DMS53 treated with DMSO at 0.1 percent for 48 hours (cell line): ENCODE results near the gene CDK4.

Experiments
- DNase-seq: peaks from one replicate; lab custom pipeline; 2025; ENCODE audit not compliant: unreplicated experiment; lab: John Stamatoyannopoulos, UW

The CDK4 gene

DNA sequence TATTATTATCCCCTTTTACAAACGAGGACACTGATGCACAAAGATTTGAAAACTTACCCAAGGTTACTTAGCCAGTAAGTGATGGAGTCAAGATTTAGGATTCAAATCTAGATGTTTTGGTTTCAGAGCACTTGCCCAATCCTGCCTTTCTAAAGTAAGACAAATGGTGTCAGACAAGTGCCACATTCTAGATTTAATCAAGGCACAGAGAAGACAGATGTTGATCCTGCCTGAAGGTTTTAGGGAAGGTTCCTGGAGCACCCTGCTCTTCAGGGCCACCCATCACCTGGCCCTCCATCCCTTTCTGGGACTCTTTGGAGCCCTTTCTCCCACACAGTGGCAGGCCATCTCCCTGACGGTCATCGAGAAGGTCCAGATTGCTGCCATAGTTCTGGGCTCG, 5.7 kb upstream of the CDK4 start:
- no peak for DNase-seq

DNA sequence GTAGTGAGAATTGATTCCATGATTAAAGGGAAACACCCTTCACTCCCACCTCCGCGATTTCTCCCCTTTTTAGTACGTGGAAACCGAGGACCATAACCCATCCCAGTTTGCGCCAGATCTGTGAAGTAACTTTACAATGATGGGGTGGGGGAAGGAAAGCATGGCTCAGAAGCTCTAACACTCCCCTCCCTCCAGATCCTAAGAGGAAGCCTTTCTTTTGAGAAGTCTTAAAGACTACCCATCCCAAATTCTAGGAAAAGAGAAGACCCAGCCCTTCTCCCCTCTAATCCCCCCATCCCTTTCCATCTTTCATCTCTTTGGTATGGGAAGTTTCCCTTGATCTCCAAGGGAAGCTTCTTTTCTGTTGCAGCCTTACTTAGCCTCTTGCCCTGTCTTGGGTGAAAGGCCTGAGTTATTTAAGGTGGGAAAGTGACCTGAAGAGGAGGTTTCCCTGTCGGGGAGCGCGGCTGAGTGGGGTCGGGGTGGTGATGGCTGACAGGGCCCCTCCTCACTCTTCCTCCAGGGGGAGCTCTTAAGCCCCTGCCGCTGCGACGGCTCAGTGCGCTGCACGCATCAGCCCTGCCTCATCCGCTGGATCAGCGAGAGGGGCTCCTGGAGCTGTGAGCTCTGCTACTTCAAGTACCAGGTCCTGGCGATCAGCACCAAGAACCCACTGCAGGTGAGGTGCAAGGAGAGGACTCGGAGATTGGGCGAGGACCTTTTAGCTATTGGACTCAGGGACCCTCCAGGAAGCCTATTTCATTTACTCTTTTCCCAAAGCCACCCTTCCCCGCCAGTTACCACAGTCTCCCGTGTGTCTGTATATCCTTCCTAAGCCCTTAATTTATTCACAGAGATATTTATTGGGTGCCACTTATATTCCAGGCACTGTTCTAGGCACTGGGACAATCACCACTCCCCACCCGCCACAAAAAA, 4.6 kb upstream of the CDK4 start:
- DNase-seq, result no peak

DNA sequence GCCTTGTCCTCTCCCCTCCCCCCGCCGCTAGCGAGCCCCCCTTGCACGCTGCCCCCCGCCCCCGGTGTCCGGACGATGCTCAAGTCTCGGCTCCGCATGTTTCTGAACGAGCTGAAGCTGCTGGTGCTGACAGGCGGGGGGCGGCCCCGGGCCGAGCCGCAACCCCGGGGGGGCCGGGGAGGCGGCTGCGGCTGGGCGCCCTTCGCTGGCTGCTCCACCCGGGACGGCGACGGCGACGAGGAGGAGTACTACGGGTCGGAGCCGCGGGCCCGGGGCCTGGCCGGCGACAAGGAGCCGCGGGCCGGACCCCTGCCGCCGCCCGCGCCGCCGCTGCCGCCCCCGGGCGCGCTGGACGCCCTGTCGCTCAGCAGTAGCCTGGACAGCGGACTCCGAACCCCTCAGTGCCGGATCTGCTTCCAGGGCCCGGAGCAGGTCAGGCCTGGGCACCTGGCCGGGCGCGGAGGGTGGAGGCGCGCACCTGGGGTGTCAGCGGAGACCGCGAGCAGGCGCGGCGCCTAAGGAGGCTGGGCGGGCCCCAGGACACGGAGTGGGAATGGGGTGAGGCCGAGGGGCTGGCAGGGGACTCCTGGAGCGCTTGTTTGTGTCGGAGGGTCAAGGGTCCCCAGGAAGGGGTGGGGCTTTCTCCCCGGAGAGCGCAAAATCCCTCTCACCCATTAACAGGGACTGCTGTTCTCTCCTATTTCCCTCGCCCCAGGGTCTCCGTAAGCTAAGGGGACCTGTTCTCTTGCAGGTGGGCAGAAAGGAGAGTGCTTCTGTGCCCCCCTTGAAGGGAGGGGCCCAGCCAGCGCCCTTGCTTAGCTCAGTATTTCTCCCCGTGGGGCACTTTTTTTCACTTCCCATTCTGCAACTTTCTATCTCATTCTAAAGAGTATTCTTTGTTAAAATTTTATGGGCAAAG, 3.6 kb upstream of the CDK4 start:
- no peak for DNase-seq

GRCh38 chr12:57755194-57755453, 3.0 kb upstream of the CDK4 start:
- no peak for DNase-seq

GRCh38 chr12:57754411-57755193, 2.5 kb upstream of the CDK4 start, which contains the start of gene MARCHF9:
TSS of gene MARCHF9 (plus strand) at chr12:57755103. CDS start at chr12:57755529, 426 bp downstream.
- peak; percentile 84 for DNase-seq

GRCh38 chr12:57753756-57754337, 1.7 kb upstream of the CDK4 start:
- DNase-seq, result no peak

DNA sequence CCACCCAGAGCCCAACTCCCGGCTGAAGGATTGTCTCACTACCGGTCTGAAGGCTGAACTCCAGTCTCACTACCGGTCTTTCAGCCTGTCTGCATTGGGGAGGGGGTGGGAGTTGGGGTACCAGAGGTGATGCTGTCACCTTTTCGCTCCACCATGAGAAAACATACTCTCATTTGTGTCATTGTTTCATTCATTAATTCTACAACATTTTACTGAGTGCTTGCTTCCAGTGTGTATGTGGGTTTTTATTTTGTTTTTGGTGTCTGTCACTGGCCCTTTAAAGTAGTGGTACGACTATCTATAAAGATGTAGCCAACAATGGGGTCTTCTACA, 524 bp upstream of the CDK4 start:
- DNase-seq, result no peak

GRCh38 chr12:57751432-57751787, 700 bp downstream of the CDK4 start:
- DNase-seq, result no peak

GRCh38 chr12:57750561-57751431, 1.3 kb downstream of the CDK4 start:
- no peak for DNase-seq

DNA sequence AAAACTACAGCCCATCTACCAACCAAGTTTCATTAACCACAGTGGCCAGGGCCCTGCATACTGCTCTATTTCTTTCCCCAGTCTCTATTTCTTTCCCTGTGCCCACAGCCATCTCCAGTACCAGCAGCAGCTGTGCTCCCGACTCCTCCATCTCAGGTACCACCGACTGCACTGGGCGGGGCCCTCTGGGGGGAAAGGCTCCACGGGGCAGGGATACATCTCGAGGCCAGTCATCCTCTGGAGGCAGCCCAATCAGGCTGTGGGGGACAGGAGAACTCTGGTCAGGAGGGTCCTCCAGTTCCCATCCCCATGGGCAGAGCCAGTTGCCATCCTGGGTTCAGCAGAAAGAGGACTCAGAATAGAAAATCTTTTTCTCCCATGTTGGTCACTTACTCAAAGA, 3.0 kb downstream of the CDK4 start:
- no peak for DNase-seq

DNA sequence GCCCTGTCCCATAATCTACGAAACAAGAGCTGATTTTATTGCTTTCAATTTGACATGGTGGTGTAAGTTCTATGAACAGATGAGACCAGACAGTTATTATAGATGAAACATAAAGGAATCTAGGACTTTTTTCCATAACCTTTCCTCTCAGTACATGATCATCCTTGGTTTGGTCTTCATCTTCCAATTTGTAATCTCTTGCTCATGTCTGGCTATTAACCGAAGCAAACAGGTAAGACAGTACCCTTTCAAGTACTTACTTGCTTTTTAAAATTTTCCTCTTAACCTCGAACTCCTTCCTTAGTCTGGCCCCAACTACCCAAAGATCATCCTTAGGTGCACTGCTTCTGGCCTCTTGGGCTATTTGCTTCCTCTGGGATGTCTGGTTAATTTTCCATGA, 6.1 kb downstream of the CDK4 start:
- DNase-seq, result no peak

DNA sequence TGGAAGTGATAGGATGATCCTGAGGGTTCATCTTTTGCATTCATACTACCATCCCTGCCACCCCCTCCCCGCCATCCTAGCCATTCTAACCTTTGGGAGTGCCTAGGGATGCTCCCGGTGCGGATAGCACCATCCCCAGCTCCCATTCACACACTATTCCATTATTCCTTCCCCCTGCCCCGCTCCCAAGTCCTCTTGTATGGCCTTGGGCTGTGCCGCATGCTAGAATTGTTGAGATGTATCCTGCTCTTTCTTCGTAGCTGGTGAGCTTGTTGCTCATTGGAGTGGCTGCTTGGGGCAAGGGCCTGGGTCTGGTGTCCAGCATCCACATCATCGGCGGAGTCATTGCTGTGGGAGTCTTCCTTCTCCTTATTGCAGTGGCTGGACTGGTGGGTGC, 6.6 kb downstream of the CDK4 start:
- no peak for DNase-seq

GRCh38 chr12:57744777-57745484, 7.2 kb downstream of the CDK4 start, which contains the start of gene TSPAN31:
TSS of gene TSPAN31 (plus strand) at chr12:57745039. CDS start at chr12:57745155, 116 bp downstream.
- peak; percentile 99 for DNase-seq

GRCh38 chr12:57744194-57744776, 7.8 kb downstream of the CDK4 start:
- DNase-seq, result peak; percentile 69

DNA sequence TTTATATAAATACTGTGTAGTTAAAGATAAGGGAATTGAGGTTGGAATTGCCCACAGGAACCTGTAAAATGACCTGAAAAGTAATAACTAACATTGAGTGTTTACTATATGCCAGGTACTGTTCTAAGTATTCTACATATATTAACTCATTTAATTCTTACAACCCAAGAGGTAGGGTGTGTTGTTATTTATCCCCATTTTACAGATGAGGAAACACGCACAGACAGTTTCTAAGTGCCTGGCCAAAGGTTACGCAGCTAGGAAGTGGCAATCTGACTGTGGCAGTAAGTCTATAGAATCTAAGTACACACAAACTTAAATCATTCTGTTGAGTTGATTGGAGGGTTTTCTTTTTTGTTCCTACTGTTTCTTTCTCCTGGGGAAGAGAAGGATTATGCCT, 8.3 kb downstream of the CDK4 start:
- no peak for DNase-seq

DNA sequence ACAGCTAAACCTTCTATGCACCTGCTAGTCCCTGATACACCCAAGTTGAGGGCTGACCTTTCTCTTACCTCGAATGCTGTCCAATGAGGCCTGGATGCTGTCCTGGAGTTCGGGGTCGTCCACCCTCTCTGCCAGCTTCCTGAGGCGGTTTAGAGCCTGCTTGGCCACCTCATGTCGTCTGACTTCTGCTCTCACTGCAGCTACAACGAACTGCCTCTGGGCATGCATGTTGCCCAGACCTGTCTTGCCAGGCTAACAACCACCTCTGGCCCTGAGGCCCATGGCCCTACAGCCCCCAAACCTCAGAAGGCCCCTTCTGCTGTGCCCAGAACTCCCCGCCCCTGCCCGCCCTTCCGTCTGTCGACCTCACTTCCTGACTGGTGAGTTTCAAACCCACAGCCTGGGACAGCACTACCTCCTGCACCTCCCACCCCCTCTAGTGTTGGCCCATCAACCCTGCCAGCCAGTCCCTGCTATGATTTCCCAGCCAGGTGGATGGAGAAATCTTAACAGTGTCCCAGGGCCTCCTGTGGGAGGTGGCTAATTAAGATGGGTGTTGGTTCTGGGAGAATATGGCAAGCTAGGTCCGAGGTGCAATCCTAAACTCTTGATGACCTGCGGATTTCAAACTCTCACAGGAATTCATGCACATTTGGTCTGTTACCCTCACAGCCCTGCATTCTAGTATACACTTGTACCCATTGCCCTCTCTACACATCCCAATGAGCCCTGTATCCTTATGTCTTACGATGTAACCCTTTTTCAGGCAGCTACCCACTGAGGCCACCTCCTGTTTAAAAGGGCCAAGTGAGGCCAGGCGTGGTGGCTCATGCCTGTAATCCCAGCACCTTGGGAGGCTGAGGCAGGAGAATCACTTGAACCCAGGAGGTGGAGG, 10.0 kb downstream of the CDK4 start:
- DNase-seq, result no peak

DNA sequence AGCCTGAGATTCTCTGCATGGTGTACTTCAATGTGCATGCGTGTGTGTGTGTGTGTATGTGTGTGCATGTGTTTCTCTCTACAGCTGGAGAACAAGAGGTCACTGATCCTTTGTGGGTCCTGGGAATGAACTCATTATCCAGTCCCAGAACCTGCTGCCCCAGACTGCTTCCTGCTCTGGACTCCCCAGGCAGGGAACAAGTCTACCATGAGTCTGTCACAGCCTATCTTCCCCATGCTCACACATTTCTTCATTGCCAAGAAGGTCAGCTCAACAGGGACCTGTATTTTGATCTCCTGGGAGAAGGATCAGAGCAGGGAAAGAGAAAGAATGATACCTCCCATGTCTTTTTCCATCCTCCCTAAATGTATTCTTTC, 10.7 kb downstream of the CDK4 start:
- DNase-seq, result no peak
